Measurements from ENCODE around the gene KCNQ2.

The KCNQ2 gene

GRCh38 chr20:63414720-63415430 is 57.6 kb downstream of the KCNQ2 start:
- DNase-seq (ENCODE audit: insufficient read length) (no peak), FAIRE-seq (no peak)
- no peak for TF ChIP-seq POLR2A (IDR thresholded peaks at IDR 0.05; ENCODE audit: low read depth, low read length)
- TF ChIP-seq TAF1 (IDR thresholded peaks at IDR 0.05; ENCODE audit: borderline replicate concordance, low read depth, low read length) = no peak
- no peak for TF ChIP-seq POLR2AphosphoS5 (IDR thresholded peaks at IDR 0.05; ENCODE audit: low read depth, low read length)

GRCh38 chr20:63413963-63414684 is 58.3 kb downstream of the KCNQ2 start:
- TF ChIP-seq POLR2A (IDR thresholded peaks at IDR 0.05; ENCODE audit: low read depth, low read length) = no peak
- TF ChIP-seq TAF1 (IDR thresholded peaks at IDR 0.05; ENCODE audit: borderline replicate concordance, low read depth, low read length) = no peak
- no peak for TF ChIP-seq POLR2AphosphoS5 (IDR thresholded peaks at IDR 0.05; ENCODE audit: low read depth, low read length)
- FAIRE-seq (no peak), DNase-seq (ENCODE audit: insufficient read length) (no peak)

GRCh38 chr20:63413323-63413722 is 59.1 kb downstream of the KCNQ2 start:
- FAIRE-seq = no peak
- TF ChIP-seq POLR2AphosphoS5 (IDR thresholded peaks at IDR 0.05; ENCODE audit: low read depth, low read length) = no peak
- no peak for TF ChIP-seq POLR2A (IDR thresholded peaks at IDR 0.05; ENCODE audit: low read depth, low read length)
- TF ChIP-seq TAF1 (IDR thresholded peaks at IDR 0.05; ENCODE audit: borderline replicate concordance, low read depth, low read length) = no peak
- DNase-seq (ENCODE audit: insufficient read length) = no peak

GRCh38 chr20:63412889-63413288 is 59.6 kb downstream of the KCNQ2 start:
- DNase-seq (ENCODE audit: insufficient read length) = no peak
- TF ChIP-seq POLR2AphosphoS5 (IDR thresholded peaks at IDR 0.05; ENCODE audit: low read depth, low read length) (no peak), TAF1 (IDR thresholded peaks at IDR 0.05; ENCODE audit: borderline replicate concordance, low read depth, low read length) (no peak), POLR2A (IDR thresholded peaks at IDR 0.05; ENCODE audit: low read depth, low read length) (no peak)
- no peak for FAIRE-seq

GRCh38 chr20:63411898-63412631 is 60.4 kb downstream of the KCNQ2 start:
- no peak for FAIRE-seq
- DNase-seq (ENCODE audit: insufficient read length) = no peak
- TF ChIP-seq POLR2AphosphoS5 (IDR thresholded peaks at IDR 0.05; ENCODE audit: low read depth, low read length) (no peak), POLR2A (IDR thresholded peaks at IDR 0.05; ENCODE audit: low read depth, low read length) (no peak), TAF1 (IDR thresholded peaks at IDR 0.05; ENCODE audit: borderline replicate concordance, low read depth, low read length) (no peak)

- no peak for TF ChIP-seq TAF1 (IDR thresholded peaks at IDR 0.05; ENCODE audit: borderline replicate concordance, low read depth, low read length)
- no peak for TF ChIP-seq POLR2A (IDR thresholded peaks at IDR 0.05; ENCODE audit: low read depth, low read length)
- TF ChIP-seq POLR2AphosphoS5 (IDR thresholded peaks at IDR 0.05; ENCODE audit: low read depth, low read length) = no peak
- FAIRE-seq = no peak
- no peak for DNase-seq (ENCODE audit: insufficient read length)
These were observed 61.1 kb downstream of the KCNQ2 start for GRCh38 chr20:63411151-63411897.

GRCh38 chr20:63409834-63410435 is 62.5 kb downstream of the KCNQ2 start:
- TF ChIP-seq TAF1 (IDR thresholded peaks at IDR 0.05; ENCODE audit: borderline replicate concordance, low read depth, low read length) (no peak), POLR2A (IDR thresholded peaks at IDR 0.05; ENCODE audit: low read depth, low read length) (no peak), POLR2AphosphoS5 (IDR thresholded peaks at IDR 0.05; ENCODE audit: low read depth, low read length) (no peak)
- no peak for DNase-seq (ENCODE audit: insufficient read length)
- no peak for FAIRE-seq

- DNase-seq (ENCODE audit: insufficient read length) (no peak), FAIRE-seq (no peak)
- no peak for TF ChIP-seq POLR2A (IDR thresholded peaks at IDR 0.05; ENCODE audit: low read depth, low read length)
- no peak for TF ChIP-seq TAF1 (IDR thresholded peaks at IDR 0.05; ENCODE audit: borderline replicate concordance, low read depth, low read length)
- no peak for TF ChIP-seq POLR2AphosphoS5 (IDR thresholded peaks at IDR 0.05; ENCODE audit: low read depth, low read length)
These were observed 63.2 kb downstream of the KCNQ2 start for GRCh38 chr20:63409066-63409833.

- FAIRE-seq (no peak), DNase-seq (ENCODE audit: insufficient read length) (no peak)
- TF ChIP-seq POLR2A (IDR thresholded peaks at IDR 0.05; ENCODE audit: low read depth, low read length) = no peak
- TF ChIP-seq POLR2AphosphoS5 (IDR thresholded peaks at IDR 0.05; ENCODE audit: low read depth, low read length) = no peak
- TF ChIP-seq TAF1 (IDR thresholded peaks at IDR 0.05; ENCODE audit: borderline replicate concordance, low read depth, low read length) = no peak
These were observed 63.8 kb downstream of the KCNQ2 start for GRCh38 chr20:63408684-63409046.
